HL-60 (cell line): Measurements from ENCODE around the gene LHFPL6.

Experiments
- DNase-seq, 2 experiments: peaks; one replicate each; pipeline ENCODE4 v3.0.0-alpha.2; 2010 to 2020; ENCODE audit warnings: low read depth in 1 of 2, low spot score in 1 of 2
- H3K27ac ChIP-seq: fragments of 250-450 bp; sonication (Bioruptor Pico); replicated peaks from 2 replicates; pipeline ENCODE4 v1.5.1; 2020; ENCODE audit warnings: mild to moderate bottlenecking, moderate library complexity
- H3K27me3 ChIP-seq: fragments of 250-450 bp; sonication (Bioruptor Pico); 2 replicates; pipeline ENCODE4 v1.5.1; 2021; ENCODE audit warnings: mild to moderate bottlenecking, moderate library complexity; ENCODE audit not compliant: insufficient read depth, poor library complexity, severe bottlenecking
- H3K4me3 ChIP-seq: replicated peaks from 2 replicates; pipeline ENCODE4 v1.5.1; 2011; ENCODE audit warnings: mild to moderate bottlenecking, control low read depth, low read length; ENCODE audit not compliant: insufficient read depth
- CTCF ChIP-seq: IDR thresholded peaks from one replicate; pipeline ENCODE4 v1.5.1; 2011; ENCODE audit warnings: low read length, control low read depth, inconsistent platforms; ENCODE audit not compliant: insufficient read depth
- GABPA ChIP-seq: IDR thresholded peaks from 2 replicates; pipeline ENCODE4 v1.6.1; 2012; ENCODE audit warnings: low read depth
- POLR2AphosphoS5 ChIP-seq: IDR thresholded peaks from 2 replicates; pipeline ENCODE4 v1.6.1; 2012; ENCODE audit warnings: low read depth
- SPI1 ChIP-seq: IDR thresholded peaks from 2 replicates; pipeline ENCODE4 v1.6.1; 2012; ENCODE audit warnings: low read depth, mild to moderate bottlenecking, borderline replicate concordance
- TF ChIP-seq, protein P1 (sequence below): IDR thresholded peaks from 2 replicates; pipeline ENCODE4 v1.6.1; 2012; ENCODE audit warnings: low read depth; ENCODE audit not compliant: insufficient replicate concordance

Gene LHFPL6

DNA sequence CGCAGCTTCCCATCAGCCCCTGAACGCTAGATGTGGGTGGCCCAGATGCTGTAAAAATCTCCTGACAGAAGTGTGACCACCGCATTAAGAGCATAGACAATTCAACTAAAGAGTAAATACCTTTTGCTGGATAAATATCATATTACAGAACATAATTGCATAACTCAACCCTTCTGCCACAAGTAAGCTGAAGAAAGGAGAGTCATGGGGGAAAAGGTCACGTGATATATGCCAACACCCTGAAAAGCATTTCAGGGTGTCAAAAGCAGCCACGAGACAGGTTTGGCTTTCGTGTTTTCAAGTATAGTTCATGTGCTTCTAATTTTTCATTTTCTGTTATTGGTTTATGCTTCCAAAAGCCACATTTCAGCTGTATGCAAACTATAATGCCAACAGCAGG lies 71.3 kb downstream of the LHFPL6 start:
- Histone ChIP-seq H3K4me3 (no peak overlapping the region), H3K27me3 (no peaks in the 10 kb centered on the region), H3K27ac (no peak overlapping the region)
- no peak for DNase-seq
- TF ChIP-seq, protein P1, sequence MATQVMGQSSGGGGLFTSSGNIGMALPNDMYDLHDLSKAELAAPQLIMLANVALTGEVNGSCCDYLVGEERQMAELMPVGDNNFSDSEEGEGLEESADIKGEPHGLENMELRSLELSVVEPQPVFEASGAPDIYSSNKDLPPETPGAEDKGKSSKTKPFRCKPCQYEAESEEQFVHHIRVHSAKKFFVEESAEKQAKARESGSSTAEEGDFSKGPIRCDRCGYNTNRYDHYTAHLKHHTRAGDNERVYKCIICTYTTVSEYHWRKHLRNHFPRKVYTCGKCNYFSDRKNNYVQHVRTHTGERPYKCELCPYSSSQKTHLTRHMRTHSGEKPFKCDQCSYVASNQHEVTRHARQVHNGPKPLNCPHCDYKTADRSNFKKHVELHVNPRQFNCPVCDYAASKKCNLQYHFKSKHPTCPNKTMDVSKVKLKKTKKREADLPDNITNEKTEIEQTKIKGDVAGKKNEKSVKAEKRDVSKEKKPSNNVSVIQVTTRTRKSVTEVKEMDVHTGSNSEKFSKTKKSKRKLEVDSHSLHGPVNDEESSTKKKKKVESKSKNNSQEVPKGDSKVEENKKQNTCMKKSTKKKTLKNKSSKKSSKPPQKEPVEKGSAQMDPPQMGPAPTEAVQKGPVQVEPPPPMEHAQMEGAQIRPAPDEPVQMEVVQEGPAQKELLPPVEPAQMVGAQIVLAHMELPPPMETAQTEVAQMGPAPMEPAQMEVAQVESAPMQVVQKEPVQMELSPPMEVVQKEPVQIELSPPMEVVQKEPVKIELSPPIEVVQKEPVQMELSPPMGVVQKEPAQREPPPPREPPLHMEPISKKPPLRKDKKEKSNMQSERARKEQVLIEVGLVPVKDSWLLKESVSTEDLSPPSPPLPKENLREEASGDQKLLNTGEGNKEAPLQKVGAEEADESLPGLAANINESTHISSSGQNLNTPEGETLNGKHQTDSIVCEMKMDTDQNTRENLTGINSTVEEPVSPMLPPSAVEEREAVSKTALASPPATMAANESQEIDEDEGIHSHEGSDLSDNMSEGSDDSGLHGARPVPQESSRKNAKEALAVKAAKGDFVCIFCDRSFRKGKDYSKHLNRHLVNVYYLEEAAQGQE = no peak
- TF ChIP-seq GABPA (no peak), SPI1 (no peak), POLR2AphosphoS5 (no peak), CTCF (no peak)

- Histone ChIP-seq H3K4me3 (no peak overlapping the region), H3K27me3 (no peaks in the 10 kb centered on the region), H3K27ac (no peak overlapping the region)
- no peak for TF ChIP-seq SPI1
- TF ChIP-seq, protein P1 = no peak
- no peak for DNase-seq
Observed at GRCh38 chr13:39530916-39531315, 72.1 kb downstream of the LHFPL6 start.

GRCh38 chr13:39528661-39528980 lies 74.4 kb downstream of the LHFPL6 start:
- H3K27ac ChIP-seq = no peak overlapping the region
- TF ChIP-seq CTCF (no peak), POLR2AphosphoS5 (no peak), SPI1 (no peak), GABPA (no peak)
- TF ChIP-seq, protein P1 = no peak
- no peak for DNase-seq
- no peak overlapping the region for H3K4me3 ChIP-seq
- no peaks in the 10 kb centered on the region for H3K27me3 ChIP-seq
